GM19023 (cell line): ENCODE measurements around the gene ITGAX.

Experiments
- ATAC-seq: cut with Tn5 transposase; IDR thresholded peaks from one replicate; pipeline ENCODE4 v1.9.1; 2021; ENCODE audit warnings: mild to moderate bottlenecking, moderate library complexity; ENCODE audit not compliant: unreplicated experiment

The ITGAX gene

GRCh38 chr16:31347445-31347844 lies 7.5 kb upstream of the ITGAX start:
- ATAC-seq: no peak

DNA sequence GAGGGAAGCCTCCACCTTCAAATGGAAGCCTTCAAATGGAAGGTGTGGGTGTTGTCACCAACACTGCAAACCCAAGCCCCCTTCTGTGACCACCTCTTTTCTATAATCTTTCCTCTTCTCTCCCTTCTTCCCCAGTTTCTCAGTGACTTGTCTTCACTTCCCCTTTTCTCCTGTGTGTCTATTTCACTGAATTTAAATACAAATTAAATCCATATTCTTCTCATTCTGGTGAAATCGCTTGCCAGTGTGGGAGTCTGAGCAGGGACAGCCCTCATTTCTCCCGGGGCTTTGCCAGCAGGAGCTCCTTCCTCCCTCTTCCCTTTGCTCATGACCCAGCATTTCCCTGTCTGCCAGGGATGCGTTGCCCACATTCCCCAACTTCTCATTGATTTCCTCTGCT lies 6.4 kb upstream of the ITGAX start:
- no peak for ATAC-seq

DNA sequence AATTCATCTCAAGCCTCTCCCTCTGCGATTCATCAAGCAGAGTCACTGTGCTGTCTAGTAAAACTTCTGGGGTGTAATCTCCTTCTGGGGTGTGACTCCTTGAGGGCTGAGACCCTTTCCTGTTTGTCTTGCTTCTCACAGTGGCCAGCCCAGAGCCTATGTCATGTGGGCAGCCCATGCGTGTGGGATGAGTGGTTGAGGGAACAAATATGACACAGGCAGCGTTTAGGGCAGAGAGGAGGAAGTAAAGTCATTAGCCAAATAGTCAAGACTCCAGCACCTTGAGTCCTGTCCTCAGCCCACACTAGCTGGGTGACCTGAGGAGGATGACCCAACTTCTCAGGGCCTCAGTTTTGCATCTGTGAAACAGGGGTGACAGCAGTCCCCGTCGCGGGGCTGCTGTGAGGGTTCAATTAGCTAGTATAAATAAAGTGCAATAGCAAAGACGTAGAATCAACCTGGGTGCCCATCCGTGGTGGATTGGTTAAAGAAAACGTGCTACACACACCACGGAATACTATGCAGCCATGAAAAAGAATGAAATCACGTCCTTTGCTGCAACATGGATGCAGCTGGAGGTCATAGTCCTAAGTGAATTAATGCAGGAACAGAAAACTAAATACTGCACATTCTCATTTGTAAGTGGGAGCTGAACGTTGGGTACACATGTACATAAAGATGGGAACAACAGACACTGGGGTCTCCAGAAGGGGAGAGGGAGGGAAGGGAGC lies 4.5 kb upstream of the ITGAX start:
- ATAC-seq: no peak

GRCh38 chr16:31351246-31351941 lies 3.6 kb upstream of the ITGAX start:
- no peak for ATAC-seq

DNA sequence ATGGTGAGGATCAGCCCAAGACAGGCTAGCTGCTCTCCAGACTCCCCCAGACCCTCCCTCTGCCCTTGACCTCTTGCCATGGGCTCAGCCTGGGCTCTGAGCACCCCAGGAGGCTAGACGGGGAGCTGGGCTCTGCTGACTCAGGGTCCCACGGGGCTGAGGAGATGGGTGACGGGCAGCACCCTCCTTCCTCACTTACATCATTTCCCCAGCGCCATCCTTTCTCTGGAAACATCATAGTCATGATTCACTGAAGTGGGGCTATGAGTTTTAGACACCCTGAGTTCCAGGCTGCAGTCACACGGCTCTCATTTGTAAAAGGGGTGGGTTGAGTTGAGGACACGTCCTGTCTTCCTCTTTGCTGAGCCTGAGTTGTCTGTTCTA lies 3.0 kb upstream of the ITGAX start:
- no peak for ATAC-seq

DNA sequence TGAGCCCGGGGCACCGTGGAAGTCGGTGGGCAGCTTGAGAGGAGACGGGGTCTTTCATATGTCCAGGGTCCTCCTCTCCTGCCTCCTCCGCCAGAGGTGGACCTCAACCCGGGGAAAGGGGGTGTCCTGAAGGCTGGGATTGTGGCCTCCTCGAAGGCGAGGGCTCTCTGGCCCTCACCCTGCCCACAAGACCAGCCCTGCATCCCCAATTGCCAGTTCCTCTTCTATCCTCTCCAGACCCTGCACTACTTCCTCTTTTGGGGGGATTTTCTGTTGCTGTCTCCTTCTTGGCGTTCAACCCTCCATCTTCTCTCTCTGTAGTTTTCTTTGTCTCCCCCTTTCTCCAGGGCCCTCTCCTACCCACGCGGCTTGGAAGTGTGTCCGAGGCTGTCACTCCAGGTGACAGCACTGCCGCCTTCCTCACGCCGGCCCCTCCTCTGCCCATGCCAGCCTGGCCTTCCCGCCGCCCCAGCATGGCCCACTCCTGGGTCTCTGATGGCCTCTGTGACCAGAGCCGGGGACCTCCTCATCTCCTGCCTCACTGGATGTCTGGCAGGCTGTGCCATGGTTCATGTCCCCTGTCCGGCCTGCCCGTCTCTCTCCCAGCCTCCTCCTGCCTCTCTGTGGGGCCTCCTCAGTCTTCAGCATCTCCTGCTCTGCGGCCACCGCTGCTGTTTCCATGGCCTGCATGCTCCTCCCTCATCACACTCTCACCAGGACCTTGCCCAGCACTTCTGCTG lies 2.4 kb upstream of the ITGAX start:
- no peak for ATAC-seq

GRCh38 chr16:31355431-31356100 lies 590 bp downstream of the ITGAX start:
- no peak for ATAC-seq

- no peak for ATAC-seq
These were observed 1.8 kb downstream of the ITGAX start for GRCh38 chr16:31356566-31357323.

DNA sequence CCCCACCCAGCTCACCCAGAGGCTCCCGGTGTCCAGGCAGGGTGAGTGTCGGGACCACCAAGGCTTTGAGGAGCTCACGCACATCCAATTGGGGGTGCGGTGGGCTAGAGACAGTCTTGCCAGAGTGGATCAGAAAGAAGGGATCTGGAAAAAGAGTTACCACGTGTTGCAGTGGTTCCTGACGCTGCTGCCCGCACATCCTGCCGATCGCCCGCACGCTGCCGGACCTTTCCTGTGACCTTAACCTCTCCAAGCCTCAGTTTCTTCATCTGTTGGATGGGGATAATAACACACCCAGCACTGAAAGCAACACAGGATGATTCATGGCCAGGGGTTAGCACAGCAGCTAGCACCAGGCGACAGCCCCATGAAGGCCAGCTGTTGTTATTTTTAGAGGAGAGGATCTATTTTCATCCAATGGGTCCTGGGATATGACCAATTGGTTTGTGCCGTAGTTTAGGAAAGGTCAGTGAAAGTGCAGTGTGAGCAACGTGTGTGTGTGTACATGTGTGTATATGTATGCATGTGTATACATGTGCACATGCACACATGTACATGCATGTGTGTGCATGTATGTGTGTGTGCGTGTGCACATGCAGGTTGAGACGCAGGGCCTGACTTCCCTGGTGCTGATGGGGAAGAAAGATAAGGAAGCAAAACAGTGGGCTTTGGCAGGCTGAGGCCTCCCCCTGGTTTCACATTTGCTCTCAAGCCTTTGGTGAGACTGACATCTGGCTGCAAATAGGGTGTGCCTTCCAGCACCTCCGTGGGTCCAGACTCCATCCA lies 2.5 kb downstream of the ITGAX start:
- no peak for ATAC-seq

- ATAC-seq: no peak
These were observed 5.3 kb downstream of the ITGAX start for GRCh38 chr16:31360251-31360650.

DNA sequence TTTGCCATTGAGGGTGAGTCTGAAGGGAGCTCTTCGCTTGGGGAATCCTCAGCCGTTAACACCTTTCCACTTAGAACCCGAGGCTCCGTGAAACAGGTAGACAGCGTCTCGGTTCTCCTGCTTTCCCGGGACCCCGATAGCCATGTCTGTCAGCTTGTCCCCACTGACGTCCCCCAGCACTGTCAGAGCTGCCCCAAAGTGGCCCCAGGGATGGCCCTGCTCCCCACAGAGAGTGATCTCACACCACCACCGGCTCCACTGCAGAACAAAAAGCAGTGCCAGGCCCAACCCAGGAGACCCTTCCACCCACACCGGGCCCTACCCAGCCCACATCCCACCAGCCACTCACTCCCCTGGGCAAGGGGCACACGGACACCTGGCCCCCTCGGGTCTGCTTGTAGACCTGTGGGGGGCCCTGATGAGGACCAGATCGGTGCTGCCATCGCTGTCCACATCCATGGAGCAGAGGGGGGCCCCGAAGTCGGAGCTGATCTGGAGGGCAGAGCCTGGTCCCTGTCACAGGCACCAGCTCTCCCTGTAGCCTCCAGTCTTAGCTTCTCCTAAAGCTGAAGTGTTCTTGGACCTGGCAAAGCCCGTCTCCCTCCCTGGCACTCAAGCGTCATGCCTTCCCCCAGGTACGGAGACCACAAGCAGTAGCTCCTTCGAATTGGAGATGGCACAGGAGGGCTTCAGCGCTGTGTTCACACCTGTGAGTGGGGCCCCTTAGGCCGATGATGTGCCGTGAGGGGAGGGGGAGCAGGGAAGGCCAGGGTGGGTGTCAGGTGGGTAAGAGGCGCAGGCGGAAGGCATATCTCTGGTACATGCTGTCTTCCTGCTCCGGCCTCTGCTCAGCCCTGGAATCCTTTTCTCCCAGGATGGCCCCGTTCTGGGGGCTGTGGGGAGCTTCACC lies 6.5 kb downstream of the ITGAX start:
- no peak for ATAC-seq

GRCh38 chr16:31362476-31363405 lies 7.8 kb downstream of the ITGAX start:
- ATAC-seq: no peak

GRCh38 chr16:31363721-31364120 lies 8.7 kb downstream of the ITGAX start:
- ATAC-seq: no peak

DNA sequence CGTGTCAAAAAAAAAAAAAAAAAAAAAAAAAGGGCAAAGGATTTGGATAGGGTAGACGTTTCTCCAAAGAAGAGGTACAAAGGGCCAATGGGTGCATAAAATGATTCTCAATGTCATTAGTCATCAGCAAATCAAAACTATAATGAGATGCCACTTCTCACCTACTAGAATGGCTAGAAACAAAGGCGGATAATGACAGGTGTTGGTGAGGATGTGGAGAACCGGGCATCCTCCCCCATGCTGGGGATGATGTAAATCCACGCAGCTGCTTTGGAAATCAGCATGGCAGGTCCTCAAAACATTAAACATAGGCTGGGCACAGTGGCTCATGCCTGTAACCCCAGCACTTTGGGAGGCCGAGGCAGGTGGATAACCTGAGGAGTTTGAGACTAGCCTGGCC lies 9.4 kb downstream of the ITGAX start:
- no peak for ATAC-seq

DNA sequence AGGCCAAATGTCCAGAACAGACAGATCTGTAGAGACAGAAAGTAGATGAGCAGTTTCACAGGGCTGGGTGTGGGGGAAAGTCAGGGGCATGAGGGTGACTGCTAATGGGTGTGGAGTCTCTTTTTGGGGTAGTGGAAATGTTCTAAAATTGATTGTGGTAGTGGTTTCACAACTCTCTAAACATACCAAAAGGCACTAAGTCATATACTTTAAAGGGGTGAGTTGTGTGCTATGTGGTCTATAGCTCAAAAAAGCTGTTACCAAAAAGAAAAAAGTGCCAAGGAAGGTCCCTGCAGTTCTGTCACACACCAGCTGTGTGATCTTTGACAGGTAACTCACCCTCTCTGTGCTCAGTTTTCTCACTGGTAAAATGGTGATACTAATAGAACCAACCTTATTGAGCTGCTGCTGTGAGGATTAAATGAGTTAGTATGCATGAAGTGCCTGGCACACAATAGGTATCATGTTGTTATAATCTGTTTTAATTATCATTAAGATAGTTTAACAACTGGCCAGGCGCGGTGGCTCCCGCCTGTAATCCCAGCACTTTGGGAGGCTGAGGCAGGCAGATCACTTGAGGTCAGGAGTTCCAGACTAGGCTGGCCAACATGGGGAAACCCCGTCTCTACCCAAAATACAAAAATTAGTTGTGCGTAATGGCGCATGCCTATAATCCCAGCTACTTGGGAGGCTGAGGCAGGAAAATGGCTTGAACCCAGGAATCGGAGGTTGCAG lies 10.3 kb downstream of the ITGAX start:
- ATAC-seq: peak; percentile 57

DNA sequence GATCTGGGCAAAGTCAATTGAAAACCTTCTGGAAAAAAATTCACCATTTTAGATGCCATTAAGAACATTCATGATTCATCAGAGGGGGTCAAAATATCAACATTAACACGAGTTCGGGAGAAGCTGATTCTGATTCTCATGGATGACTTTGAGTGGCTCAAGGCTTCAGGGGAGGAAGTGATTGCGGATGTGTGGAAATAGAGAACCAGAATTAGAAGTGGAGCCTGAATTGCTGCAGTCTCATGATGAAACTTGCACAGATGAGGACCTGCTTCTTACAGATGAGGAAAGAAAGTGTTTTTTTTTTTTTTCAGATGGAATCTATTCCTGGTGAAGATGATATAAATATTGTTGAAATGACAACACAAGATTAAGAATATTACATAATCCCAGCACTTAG lies 12.9 kb downstream of the ITGAX start:
- ATAC-seq: no peak

GRCh38 chr16:31371008-31371407 lies 16.0 kb downstream of the ITGAX start:
- no peak for ATAC-seq
